MM.1S (cell line): ENCODE data around the gene NUDT14.

Experiments
- DNase-seq: peaks from one replicate; pipeline ENCODE4 v3.0.0-alpha.2; 2015
- H2AFZ ChIP-seq: fragments of 300-600 bp; sonication (generic); 2 replicates; pipeline ENCODE4 v1.6.0; 2016; ENCODE audit warnings: antibody characterized with exemption, low read length
- H3F3A ChIP-seq: fragments of 300-600 bp; sonication (generic); 2 replicates; pipeline ENCODE4 v1.6.1; 2016; ENCODE audit warnings: mild to moderate bottlenecking, antibody characterized with exemption, low read length, moderate library complexity, mixed read lengths; ENCODE audit not compliant: insufficient read depth
- H3K27ac ChIP-seq: fragments of 300-600 bp; sonication (generic); 2 replicates; pipeline ENCODE4 v1.5.1; 2016; ENCODE audit warnings: mild to moderate bottlenecking, low read length
- H3K27me3 ChIP-seq: fragments of 300-600 bp; sonication (generic); replicated peaks from 2 replicates; pipeline ENCODE4 v1.6.0; 2016; ENCODE audit warnings: low read length; ENCODE audit not compliant: insufficient read depth
- H3K36me3 ChIP-seq: fragments of 300-600 bp; sonication (generic); replicated peaks from 2 replicates; pipeline ENCODE4 v1.6.1; 2016; ENCODE audit warnings: mild to moderate bottlenecking, low read length, mixed read lengths; ENCODE audit not compliant: insufficient read depth
- H3K4me1 ChIP-seq: fragments of 300-600 bp; sonication (generic); 2 replicates; pipeline ENCODE4 v1.6.1; 2016; ENCODE audit warnings: low read length, mixed read lengths
- H3K4me2 ChIP-seq: fragments of 300-600 bp; sonication (generic); 2 replicates; pipeline ENCODE4 v1.6.0; 2016; ENCODE audit warnings: low read depth, low read length
- H3K4me3 ChIP-seq: fragments of 300-600 bp; sonication (generic); 2 replicates; pipeline ENCODE4 v1.5.1; 2016; ENCODE audit warnings: low read length, mixed read lengths
- H3K79me2 ChIP-seq: fragments of 300-600 bp; sonication (generic); 2 replicates; pipeline ENCODE4 v1.6.1; 2016; ENCODE audit warnings: mixed run types, low read length, mixed read lengths
- H3K9ac ChIP-seq: fragments of 300-600 bp; sonication (generic); 2 replicates; pipeline ENCODE4 v1.6.1; 2016; ENCODE audit warnings: low read length, mixed read lengths
- H3K9me2 ChIP-seq: fragments of 300-600 bp; sonication (generic); replicated peaks from 2 replicates; pipeline ENCODE4 v1.6.1; 2016; ENCODE audit warnings: mild to moderate bottlenecking, low read length, mixed read lengths; ENCODE audit not compliant: insufficient read depth
- H3K9me3 ChIP-seq: fragments of 300-600 bp; sonication (generic); replicated peaks from 2 replicates; pipeline ENCODE4 v1.6.1; 2016; ENCODE audit warnings: mild to moderate bottlenecking, low read length, mixed read lengths; ENCODE audit not compliant: insufficient read depth
- H4K20me1 ChIP-seq: fragments of 300-600 bp; sonication (generic); 2 replicates; pipeline ENCODE4 v1.6.1; 2016; ENCODE audit warnings: mild to moderate bottlenecking, low read length, moderate library complexity, mixed read lengths; ENCODE audit not compliant: insufficient read depth
- CTCF ChIP-seq: fragments of 300-600 bp; sonication (generic); IDR thresholded peaks from 2 replicates; pipeline ENCODE4 v1.5.1; 2016; ENCODE audit warnings: antibody characterized with exemption, low read length, mixed read lengths
- EZH2 ChIP-seq: fragments of 300-600 bp; sonication (generic); optimal IDR thresholded peaks from 2 replicates; pipeline ENCODE3; 2017; ENCODE audit warnings: low read depth, mild to moderate bottlenecking, antibody characterized with exemption, low read length, mixed read lengths
- EZH2phosphoT487 ChIP-seq: fragments of 300-600 bp; sonication (generic); IDR thresholded peaks from 2 replicates; pipeline ENCODE4 v1.6.1; 2018; ENCODE audit warnings: antibody characterized with exemption, low read length

Gene NUDT14

GRCh38 chr14:105154476-105154871 is 26.6 kb downstream of the NUDT14 start:
- no peaks in the 10 kb centered on the region for H4K20me1 ChIP-seq
- no peaks in the 10 kb centered on the region for H3F3A ChIP-seq
- no peaks in the 10 kb centered on the region for H3K36me3 ChIP-seq
- H3K9ac ChIP-seq = no peak overlapping the region
- peaks cover 21% of the 10 kb centered on the region for H3K27me3 ChIP-seq
- no peak overlapping the region for H3K4me2 ChIP-seq
- no peak overlapping the region for H3K4me3 ChIP-seq
- DNase-seq = no peak
- TF ChIP-seq EZH2phosphoT487 = no peak
- TF ChIP-seq CTCF = no peak
- TF ChIP-seq EZH2 = no peak
- H3K79me2 ChIP-seq = no peaks in the 10 kb centered on the region
- no peak overlapping the region for H2AFZ ChIP-seq
- no peaks in the 10 kb centered on the region for H3K9me2 ChIP-seq
- no peaks in the 10 kb centered on the region for H3K4me1 ChIP-seq
- H3K27ac ChIP-seq = no peak overlapping the region
- no peaks in the 10 kb centered on the region for H3K9me3 ChIP-seq

GRCh38 chr14:105153739-105154475 is 27.2 kb downstream of the NUDT14 start:
- no peak for DNase-seq
- Histone ChIP-seq H3K9me3 (no peaks in the 10 kb centered on the region), H3K4me2 (no peak overlapping the region)

GRCh38 chr14:105153331-105153731 is 27.8 kb downstream of the NUDT14 start:
- peaks cover 21% of the 10 kb centered on the region for H3K27me3 ChIP-seq
- H3K36me3 ChIP-seq = no peaks in the 10 kb centered on the region
- no peaks in the 10 kb centered on the region for H3K4me1 ChIP-seq
- H2AFZ ChIP-seq = no peak overlapping the region
- no peak for DNase-seq
- no peak overlapping the region for H3K4me2 ChIP-seq
- TF ChIP-seq EZH2 (no peak), EZH2phosphoT487 (no peak), CTCF (no peak)
- H3K9me2 ChIP-seq = no peaks in the 10 kb centered on the region
- H3F3A ChIP-seq = no peaks in the 10 kb centered on the region
- H3K27ac ChIP-seq = no peak overlapping the region
- H3K79me2 ChIP-seq = no peaks in the 10 kb centered on the region
- no peaks in the 10 kb centered on the region for H3K9me3 ChIP-seq
- H4K20me1 ChIP-seq = no peaks in the 10 kb centered on the region
- no peak overlapping the region for H3K4me3 ChIP-seq
- no peak overlapping the region for H3K9ac ChIP-seq

More at GRCh38 chr14:105153739-105154475, 27.2 kb downstream of the NUDT14 start:
- Histone ChIP-seq H3K79me2 (no peaks in the 10 kb centered on the region), H3K4me3 (no peak overlapping the region), H3K27ac (no peak overlapping the region), H3F3A (no peaks in the 10 kb centered on the region), H3K36me3 (no peaks in the 10 kb centered on the region), H4K20me1 (no peaks in the 10 kb centered on the region), H2AFZ (no peak overlapping the region), H3K9me2 (no peaks in the 10 kb centered on the region), H3K27me3 (peaks cover 21% of the 10 kb centered on the region), H3K9ac (no peak overlapping the region), H3K4me1 (no peaks in the 10 kb centered on the region)
- TF ChIP-seq EZH2 = no peak
- no peak for TF ChIP-seq EZH2phosphoT487
- no peak for TF ChIP-seq CTCF
